GM18868 (cell line): ENCODE results near the gene CFAP45.
A peak's percentile ranks its signal among the peaks of the same experiment; 100 is the strongest.

ENCODE experiments used
- ATAC-seq: cut with Tn5 transposase; IDR thresholded peaks from one replicate; pipeline ENCODE4 v1.9.1; 2021; ENCODE audit warnings: mild to moderate bottlenecking, moderate library complexity; ENCODE audit not compliant: unreplicated experiment

The CFAP45 gene

DNA sequence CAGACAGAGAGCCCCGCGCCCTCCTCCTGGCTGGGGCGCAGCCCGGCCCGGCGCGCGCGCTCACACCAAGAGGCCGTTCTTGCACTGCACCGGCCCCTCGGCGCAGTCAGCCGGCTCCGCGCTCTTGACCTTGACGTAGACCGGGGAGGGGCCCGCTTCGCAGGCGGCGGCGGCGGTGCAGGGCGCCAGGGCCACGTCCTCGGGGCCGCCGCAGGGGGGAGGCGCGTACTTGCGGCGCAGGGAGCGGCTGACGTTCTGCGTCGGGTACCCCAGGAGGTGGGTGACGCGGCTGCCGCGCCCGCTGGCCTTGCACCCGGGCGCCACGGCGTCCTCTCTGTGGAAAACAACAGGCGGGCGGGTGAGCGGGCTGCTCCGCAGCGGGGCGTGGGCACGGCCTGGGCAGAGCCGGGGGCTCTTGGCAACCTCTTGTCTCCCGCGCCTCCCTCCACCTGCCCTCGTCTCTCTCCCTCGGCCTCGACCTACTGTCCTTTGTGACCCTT is 45.2 kb downstream of the CFAP45 start:
- ATAC-seq: peak; percentile 88

DNA sequence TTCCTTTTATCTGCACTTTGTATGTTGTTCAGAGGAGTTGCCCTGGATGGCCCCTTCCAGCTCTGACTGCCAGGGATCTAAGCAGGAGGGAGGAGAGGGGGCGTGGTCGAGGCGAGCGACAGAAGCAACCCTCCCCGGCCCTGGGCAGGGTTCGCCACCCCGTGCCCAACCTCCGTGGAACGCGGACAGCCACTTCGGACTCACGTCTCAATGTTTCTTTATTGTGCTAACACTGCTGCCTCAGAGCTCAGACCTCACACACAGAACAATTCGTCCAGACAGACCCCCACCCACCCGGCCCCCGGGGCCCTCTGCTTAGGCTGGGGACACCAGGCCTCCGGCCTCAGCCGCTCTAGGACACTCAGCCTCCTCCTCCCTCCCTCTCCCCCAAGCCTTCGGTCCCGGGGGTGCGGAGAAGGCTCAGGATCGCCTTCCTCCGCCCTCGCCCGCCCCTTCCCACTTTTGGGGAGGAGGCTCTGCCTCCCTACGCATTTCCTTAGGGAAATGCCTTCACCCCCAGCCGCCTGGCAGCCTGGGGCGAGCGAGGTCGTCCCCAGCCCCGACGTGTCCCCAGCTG is 45.8 kb downstream of the CFAP45 start:
- ATAC-seq: peak; percentile 16

DNA sequence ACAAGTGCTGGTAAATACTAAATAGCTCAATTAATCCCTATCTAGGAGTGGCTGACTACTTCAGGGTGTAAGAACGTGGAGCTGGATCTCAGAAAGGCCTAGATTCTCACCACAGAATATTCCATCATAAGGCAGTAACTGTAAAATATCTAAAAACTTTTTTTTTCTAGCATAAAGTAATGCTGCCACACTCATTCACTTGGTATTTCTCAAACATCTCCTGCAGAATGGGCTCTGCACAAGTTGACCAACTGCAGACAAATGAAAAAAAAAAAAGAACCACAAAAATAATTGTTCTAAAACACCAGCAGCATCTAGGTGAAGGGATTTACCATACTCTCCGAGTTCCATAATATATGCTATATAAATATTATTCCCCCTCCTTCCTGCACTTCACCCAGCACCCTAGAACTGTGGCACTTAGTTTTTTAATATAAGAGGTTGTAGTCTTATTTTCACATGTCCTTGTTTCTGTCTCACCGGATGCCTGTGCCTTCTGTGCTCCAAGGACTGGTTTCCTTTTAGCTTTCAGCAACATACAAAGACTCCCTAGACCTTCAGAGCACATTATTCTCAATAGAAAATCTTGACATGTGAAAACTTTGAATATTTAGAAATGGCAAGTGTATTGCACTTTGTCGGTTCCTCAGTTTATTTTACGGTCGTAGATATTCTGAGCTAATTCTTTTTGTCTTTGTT is 46.4 kb downstream of the CFAP45 start:
- ATAC-seq: no peak

DNA sequence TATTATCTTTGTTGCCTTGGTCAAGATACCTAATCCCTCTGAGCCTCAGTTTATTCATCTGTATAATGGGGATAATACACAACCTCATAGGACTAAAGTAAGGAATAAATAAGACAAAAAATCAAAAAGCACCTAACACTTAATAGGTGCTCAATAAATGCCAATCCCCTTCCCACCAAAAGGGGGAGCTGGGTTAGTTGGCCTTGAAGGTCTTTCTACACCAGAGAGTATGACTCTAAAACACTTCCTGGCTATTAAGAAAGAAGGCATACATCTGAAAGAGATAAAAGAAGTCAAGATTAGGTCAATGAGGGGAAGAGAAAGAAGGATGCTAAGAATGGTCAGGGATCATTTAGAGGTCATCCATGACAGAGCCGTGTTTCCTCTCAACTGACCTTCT is 48.6 kb downstream of the CFAP45 start:
- no peak for ATAC-seq

DNA sequence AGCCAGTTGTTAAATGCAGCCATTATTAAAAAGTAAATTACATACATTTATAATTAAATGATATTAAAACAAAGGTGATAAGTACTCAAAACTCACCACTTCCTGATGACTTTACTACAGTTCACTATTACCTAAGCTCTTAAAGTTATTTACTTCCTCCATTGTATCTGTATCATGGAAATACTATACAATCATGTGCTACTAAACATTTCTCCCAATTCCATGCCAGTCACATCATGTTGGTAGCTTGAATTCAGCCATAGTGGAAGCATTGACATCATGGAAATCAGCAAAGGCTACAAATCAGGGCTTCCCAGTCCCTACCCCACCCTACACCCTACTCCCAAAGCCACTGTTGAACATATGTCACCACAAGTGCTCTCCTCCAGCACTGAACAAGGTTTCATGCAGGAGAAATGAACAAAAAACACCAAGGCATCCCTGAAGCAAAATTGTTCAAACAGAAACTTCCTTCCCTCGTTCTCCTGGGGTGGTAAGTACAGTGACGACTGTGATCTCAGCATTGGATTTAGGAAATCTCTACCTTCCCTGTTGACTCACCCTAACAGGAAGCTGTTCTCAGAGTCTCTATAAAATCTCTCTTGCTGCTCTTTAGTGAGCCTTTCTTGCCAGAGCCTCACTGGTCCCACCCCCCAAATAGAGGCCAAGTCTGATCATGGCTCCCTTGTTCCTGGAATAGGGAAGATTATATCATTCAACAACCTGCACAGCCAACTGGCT is 50.2 kb downstream of the CFAP45 start:
- no peak for ATAC-seq

DNA sequence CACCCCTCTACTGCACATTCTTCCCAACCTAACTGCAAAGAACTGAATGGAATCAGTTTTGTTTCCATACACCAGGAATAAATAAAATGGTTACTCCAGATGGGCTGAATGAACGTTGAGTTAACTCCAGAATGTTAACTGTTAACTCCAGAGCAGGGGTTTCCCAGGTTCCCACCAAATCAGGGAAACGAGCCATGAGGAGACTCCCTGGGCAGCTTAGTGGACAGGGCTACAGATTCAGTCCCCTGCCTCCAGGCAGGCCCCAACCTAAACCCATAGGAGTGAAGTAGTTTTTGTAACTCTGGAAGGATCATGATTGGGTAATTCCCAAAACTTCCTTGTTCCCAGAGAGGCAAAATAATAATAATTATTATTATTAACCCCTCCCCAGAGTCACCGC is 51.6 kb downstream of the CFAP45 start:
- no peak for ATAC-seq

DNA sequence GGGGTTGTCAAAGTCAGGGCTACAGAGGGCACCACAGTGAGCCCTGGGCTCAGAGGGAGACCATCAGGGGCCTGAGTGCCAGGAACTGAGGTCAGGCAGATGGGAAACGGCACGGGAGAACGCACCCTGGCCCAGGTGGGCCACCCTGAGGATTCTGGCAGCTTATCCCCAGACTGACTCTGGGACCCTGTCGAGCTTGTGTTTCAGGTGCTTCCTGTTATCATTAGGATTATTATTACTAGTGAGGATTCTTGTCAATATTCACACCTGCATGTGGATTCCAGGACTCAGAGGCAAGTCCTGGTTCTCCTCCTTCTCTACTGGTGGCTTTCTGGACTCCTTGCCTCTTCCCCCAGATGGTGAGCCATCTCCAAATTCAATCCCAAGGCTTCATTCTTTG is 52.7 kb downstream of the CFAP45 start:
- no peak for ATAC-seq

DNA sequence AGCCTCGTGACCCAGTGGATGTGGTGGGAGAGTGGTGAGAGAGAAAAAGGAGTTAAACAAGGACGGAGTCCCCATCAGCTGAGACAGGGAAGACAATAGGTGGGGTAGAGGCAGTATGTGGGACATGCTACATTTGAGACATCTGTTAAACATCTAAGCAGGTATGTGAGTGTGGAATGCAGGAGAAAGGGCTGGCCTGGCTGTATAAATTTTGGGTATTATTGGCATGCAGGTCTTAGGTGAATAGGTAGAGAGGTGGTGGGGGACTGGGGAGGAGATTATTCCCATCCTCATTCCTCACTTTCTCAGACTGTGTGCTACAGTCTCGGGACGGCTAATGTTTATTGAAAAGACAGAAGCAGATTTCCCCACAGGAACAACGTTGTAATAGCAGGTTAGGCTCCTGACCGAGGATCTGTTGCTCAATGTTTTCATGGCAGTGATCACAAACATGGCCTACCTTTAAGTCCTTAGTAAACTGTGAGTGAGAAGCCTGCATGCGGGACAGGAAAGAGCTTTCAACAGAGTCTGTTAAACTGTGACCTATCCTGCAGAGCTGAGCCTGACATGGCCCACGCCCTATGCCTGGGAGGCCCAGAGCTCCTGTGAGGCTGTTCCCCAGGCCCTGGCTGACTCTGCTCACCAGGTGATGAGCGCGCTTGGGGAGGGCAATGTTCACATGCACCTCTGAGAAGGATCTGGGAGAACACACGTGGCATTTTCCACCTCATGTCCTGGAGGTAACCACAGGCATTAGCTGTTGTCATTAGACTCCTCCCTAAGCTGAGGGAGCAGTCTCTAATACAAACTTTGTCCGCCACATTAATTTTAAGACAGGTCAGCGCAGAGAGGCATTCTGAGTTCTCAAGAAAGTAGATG is 54.0 kb downstream of the CFAP45 start:
- no peak for ATAC-seq

DNA sequence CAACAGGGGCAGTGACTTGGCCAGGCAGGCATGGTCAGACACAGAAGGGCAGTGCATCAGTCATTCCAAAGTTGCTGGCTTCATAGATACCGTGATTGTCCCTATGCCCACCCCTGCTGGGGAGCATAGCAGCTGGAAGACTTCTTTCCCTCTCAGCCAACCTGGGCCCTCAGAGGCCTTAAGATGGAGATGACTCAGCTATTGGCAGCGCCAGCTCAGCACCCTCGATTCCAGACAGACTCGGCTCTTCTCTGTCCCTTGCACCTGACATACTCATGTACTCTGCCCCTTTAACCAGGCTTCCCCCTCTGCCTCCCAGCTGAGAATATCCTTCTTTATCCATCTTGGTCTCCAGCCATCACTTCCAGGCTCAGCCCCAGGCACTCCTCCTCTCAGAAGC is 56.5 kb downstream of the CFAP45 start:
- no peak for ATAC-seq

DNA sequence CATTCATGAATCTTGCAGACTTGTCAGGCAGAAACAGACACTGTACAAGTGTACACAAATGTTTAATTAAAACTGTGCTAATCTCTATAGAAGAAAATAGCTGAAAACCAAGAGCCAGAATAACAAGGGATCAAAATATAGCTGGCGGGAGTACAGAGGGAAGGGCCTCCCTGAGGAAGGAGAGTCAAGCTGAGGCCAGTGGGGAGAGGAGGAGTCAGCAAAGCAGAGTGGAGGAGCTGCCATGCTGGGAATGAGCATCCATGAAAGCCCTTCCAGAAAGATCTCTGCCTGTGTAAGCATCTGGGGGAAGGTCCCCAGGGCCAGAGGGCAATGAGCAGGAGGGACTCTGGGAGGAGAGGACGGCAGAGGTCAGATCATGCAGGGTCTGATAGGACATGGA is 58.2 kb downstream of the CFAP45 start:
- ATAC-seq: no peak

DNA sequence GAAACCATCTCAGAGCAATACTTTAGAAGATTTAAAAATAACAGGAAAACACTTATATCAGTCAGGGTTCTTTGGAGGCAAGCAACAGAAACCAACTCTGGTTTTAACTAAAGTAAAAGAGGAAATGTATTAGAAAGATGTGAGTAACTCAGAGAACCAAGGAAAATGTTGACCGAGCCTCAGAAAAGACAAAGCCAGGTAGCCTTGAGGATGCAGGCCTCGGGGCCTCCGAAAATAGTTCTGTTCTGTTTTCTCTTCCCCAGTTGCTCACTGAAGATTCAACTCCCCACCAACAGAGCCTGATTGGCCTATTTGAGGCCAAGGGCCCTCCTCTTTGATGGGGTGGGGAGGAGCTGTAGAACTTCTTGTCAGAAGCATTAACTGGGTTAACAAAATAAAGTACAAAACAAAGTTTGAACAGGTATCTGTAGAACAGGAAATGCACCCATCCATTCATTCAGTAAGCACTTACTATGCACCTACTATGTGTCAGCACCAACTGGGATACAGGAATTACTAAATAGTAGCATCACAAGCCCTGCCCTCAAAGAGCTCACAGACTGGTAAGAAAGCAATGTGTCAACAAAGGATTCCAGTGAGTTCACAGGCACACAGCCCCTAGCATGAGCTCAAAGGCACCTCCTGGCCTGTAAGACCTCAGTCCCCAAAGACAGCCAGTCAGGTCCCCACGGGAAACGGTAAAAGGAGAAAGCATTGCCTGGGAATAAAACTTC is 60.7 kb downstream of the CFAP45 start:
- peak; percentile 78 for ATAC-seq

DNA sequence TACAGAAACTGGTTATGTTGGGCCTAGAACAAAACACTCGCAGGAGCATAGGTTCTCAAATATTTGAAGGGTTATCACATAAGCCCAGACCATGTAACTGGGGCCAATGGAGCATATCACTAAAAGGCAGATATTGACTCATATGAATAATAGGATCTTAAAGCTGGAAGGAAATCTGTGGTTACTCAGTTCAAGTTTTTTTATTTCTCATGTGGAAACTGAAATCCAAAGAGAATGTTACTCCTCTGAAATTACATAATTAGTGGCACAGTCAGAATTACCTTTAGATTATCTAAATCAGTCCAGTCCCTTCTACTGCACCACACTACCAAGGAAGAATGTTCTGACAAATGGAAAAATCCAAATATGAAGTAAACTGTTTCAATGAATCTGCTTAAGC is 61.2 kb downstream of the CFAP45 start:
- peak; percentile 75 for ATAC-seq

DNA sequence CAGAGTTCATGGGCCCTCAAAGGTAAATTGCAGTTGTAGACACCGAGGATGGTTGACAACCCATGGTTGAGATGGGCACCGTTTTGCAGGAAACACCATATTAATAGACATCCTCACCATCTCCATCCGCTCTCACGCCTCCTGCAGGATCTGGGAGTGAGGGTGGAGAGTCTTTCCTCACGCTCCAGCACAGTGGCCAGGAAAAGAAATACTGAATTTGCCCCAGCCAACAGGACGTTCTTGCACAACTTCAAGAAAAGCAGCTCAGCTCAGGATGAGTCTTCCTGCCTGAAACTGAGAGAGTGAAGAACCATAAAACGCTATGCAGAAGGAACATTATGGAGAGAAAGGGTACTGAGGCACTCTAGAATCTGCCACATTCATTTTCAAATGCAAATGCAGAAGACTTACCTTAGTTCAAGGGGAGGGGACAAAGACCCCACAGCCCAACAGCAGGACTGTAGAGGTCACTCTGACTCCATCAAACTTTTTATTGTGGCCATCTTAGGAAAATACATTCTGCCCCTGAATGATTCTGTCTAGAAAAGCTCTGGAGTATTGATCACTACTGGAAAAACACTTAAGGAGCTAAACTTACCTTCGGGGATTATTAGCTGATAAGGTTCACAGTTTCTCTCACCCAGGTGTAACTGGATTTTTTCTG is 64.0 kb downstream of the CFAP45 start:
- ATAC-seq: no peak

DNA sequence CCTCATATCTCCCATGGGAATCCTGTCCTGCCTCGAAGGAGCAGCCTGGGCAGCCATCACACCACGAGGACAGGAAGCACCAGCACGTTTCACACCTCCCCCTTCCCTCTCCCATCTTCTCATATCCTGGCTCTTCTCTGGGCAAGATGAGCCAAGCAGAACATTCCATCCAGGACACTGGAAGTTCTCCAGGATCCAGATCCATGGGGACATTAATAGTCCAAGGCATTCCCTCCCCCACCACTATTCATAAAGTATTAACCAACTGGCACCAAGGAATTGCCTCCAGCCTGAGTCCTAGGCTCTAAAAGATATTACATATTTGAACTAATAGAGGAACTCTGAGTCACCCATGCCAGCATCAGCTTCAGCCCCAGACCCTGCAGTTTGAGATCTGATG is 64.6 kb downstream of the CFAP45 start:
- no peak for ATAC-seq

DNA sequence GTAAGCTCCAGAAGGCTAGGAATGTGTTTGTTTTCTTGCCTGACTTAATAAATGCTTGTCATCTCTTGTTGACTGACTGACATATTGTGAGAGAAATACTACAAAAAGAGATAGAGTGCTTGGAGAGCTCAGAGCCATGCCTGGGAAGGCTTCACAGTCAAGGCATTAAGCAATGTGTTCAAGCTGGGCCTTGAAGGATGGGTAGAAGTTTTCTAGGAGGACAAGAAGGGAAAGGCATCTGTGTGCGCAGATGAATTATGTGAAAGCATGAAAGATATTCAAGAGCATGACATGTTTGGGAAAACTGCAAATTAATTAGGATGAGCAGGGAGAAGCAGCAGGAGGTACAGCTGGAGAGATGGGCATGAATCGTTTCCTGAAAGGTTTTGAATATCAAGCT is 67.7 kb downstream of the CFAP45 start:
- no peak for ATAC-seq

DNA sequence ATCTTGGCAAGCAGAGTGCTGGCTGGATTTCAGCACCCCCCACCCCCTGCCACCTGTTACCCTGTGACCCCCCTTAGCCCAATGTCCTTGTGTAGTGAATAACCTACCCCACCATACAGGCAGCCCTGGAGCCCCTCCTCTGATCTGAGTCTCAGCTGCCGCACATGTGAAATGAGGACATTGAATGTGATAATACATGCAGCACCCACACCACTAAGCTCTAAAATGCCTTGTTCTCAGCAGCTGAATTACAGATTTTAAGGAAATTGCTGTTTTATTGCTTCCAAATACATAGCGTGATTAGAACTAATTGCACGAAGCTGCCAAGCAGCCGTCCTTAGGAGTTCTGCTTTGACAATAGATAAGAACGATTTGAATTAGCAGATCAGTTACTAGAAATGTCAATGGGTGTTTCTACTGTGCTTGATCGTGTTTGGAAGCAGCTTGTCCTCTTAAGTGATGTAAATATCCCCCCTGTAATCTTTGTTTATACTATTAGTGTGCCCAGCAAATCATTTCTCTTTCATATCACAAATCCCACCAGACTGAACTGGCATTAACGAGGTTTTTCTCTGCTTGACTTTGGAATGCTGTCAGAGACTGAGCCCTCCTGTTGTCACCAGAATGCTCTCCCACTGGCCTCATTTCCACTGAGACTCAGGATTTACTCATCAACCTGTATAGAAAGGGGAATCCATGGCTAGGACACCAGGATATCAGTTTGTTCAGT is 68.4 kb downstream of the CFAP45 start:
- no peak for ATAC-seq

DNA sequence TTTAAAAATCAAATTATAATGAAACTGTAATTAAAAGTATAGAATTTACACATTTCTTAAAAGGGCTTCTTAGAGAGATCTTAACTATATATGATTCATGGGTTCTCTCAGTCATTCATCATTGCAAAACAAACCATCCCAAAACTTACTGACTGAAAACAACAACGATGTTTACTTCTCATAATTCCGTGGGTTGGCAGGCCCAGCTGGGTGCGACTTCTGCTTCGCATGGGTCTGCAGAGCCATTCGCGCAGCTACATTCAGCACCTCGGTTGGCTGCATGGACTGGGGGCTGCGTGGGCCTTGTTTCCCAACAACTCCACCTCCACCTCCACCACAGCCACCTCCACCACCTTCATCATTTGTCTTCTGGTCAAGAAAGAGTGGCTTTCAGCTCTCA is 69.2 kb downstream of the CFAP45 start:
- ATAC-seq: no peak

DNA sequence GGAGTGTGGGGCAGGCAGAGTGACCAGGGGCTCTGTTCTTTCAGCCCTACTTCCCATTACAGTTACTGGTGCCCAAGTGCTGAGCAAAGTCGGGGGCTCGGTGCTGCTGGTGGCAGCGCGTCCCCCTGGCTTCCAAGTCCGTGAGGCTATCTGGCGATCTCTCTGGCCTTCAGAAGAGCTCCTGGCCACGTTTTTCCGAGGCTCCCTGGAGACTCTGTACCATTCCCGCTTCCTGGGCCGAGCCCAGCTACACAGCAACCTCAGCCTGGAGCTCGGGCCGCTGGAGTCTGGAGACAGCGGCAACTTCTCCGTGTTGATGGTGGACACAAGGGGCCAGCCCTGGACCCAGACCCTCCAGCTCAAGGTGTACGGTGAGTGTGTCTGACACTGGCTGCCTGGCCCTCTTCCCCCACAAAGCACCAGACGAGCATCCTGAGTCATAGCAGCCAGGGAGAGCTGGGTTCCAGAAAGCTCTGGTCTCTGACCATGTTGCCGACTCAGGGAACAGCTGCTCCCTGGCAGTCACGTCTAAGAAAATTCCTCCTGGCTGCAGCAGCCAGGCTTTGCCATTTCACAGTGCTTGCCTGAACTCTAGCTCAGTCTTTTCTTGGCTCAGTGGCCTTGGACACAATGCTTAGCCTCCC is 70.0 kb downstream of the CFAP45 start:
- ATAC-seq: no peak

DNA sequence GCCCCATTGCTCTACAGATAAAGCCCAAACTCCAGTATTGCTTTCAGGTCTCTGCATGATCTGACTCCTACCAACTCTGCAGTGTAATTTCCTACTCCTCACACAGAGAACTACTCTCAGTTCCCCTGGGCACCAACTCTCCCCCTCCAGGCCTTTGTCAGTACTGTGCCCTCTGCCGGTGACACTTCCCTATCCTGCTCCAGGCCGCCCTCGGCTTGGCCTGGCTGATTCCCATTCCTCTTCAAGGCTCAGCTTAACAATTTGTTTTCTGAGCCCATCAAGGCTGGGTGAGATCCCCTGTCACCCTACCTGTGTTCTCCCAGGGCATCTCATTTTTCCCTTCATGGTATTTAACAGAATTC is 70.7 kb downstream of the CFAP45 start:
- peak; percentile 91 for ATAC-seq
